Measurements from ENCODE around the gene PDCL3. TPM values are rescaled to one million over a fixed set of nuclear protein-coding genes. Genes with fewer than 3 reads are reported as not detected.

Gene PDCL3
- total RNA-seq, 1 donor from 2014 or later = 15.0 TPM

- H3K27ac Mint-ChIP-seq (ENCODE audit: unreplicated experiment) = no peak overlapping the region
- peaks cover under 1% of the 10 kb centered on the region for H3K36me3 Mint-ChIP-seq (ENCODE audit: low read depth, unreplicated experiment)
- no peak overlapping the region for H3K4me3 Mint-ChIP-seq (ENCODE audit: unreplicated experiment)
- TF ChIP-seq CTCF (IDR thresholded peaks at IDR 0.05; ENCODE audit: unreplicated experiment) = no peak
- no peaks in the 10 kb centered on the region for H3K9me3 Mint-ChIP-seq (ENCODE audit: unreplicated experiment)
- DNase-seq (ENCODE audit: low spot score) = no peak
- no peaks in the 10 kb centered on the region for H3K4me1 Mint-ChIP-seq (ENCODE audit: unreplicated experiment)
- H3K27me3 Mint-ChIP-seq (ENCODE audit: unreplicated experiment) = no peaks in the 10 kb centered on the region
These were observed 17.8 kb downstream of the PDCL3 start for GRCh38 chr2:100580367-100581276.

GRCh38 chr2:100581277-100581612 is 18.5 kb downstream of the PDCL3 start:
- no peaks in the 10 kb centered on the region for H3K4me1 Mint-ChIP-seq (ENCODE audit: unreplicated experiment)

GRCh38 chr2:100584816-100585215 is 22.0 kb downstream of the PDCL3 start:
- TF ChIP-seq CTCF (IDR thresholded peaks at IDR 0.05; ENCODE audit: unreplicated experiment) = no peak
- H3K4me1 Mint-ChIP-seq (ENCODE audit: unreplicated experiment) = no peaks in the 10 kb centered on the region

More at GRCh38 chr2:100581277-100581612, 18.5 kb downstream of the PDCL3 start:
- no peaks in the 10 kb centered on the region for H3K36me3 Mint-ChIP-seq (ENCODE audit: low read depth, unreplicated experiment)
- no peaks in the 10 kb centered on the region for H3K27me3 Mint-ChIP-seq (ENCODE audit: unreplicated experiment)
- H3K27ac Mint-ChIP-seq (ENCODE audit: unreplicated experiment) = no peak overlapping the region
- TF ChIP-seq CTCF (IDR thresholded peaks at IDR 0.05; ENCODE audit: unreplicated experiment) = no peak
- DNase-seq (ENCODE audit: low spot score) = no peak
- H3K9me3 Mint-ChIP-seq (ENCODE audit: unreplicated experiment) = no peaks in the 10 kb centered on the region
- H3K4me3 Mint-ChIP-seq (ENCODE audit: unreplicated experiment) = no peak overlapping the region

GRCh38 chr2:100588071-100588786 is 25.4 kb downstream of the PDCL3 start:
- TF ChIP-seq CTCF (IDR thresholded peaks at IDR 0.05; ENCODE audit: unreplicated experiment) = no peak
- no peaks in the 10 kb centered on the region for H3K36me3 Mint-ChIP-seq (ENCODE audit: low read depth, unreplicated experiment)
- no peak overlapping the region for H3K27ac Mint-ChIP-seq (ENCODE audit: unreplicated experiment)
- no peaks in the 10 kb centered on the region for H3K4me1 Mint-ChIP-seq (ENCODE audit: unreplicated experiment)
- DNase-seq (ENCODE audit: low spot score) = no peak
- H3K9me3 Mint-ChIP-seq (ENCODE audit: unreplicated experiment) = no peaks in the 10 kb centered on the region
- no peak overlapping the region for H3K4me3 Mint-ChIP-seq (ENCODE audit: unreplicated experiment)
- H3K27me3 Mint-ChIP-seq (ENCODE audit: unreplicated experiment) = no peaks in the 10 kb centered on the region

More at GRCh38 chr2:100584816-100585215, 22.0 kb downstream of the PDCL3 start:
- no peak overlapping the region for H3K4me3 Mint-ChIP-seq (ENCODE audit: unreplicated experiment)
- no peak for DNase-seq (ENCODE audit: low spot score)
- H3K27ac Mint-ChIP-seq (ENCODE audit: unreplicated experiment) = no peak overlapping the region
- no peaks in the 10 kb centered on the region for H3K9me3 Mint-ChIP-seq (ENCODE audit: unreplicated experiment)
- no peaks in the 10 kb centered on the region for H3K27me3 Mint-ChIP-seq (ENCODE audit: unreplicated experiment)
- H3K36me3 Mint-ChIP-seq (ENCODE audit: low read depth, unreplicated experiment) = no peaks in the 10 kb centered on the region

- no peak for TF ChIP-seq CTCF (IDR thresholded peaks at IDR 0.05; ENCODE audit: unreplicated experiment)
- DNase-seq (ENCODE audit: low spot score) = no peak
- Mint-ChIP-seq H3K36me3 (ENCODE audit: low read depth, unreplicated experiment) (no peaks in the 10 kb centered on the region), H3K9me3 (ENCODE audit: unreplicated experiment) (no peaks in the 10 kb centered on the region), H3K4me1 (ENCODE audit: unreplicated experiment) (no peaks in the 10 kb centered on the region), H3K27ac (ENCODE audit: unreplicated experiment) (no peak overlapping the region), H3K4me3 (ENCODE audit: unreplicated experiment) (no peak overlapping the region), H3K27me3 (ENCODE audit: unreplicated experiment) (no peaks in the 10 kb centered on the region)
These were observed 26.7 kb downstream of the PDCL3 start for GRCh38 chr2:100589527-100589926.

All from endothelial cell (in vitro differentiated cells).